ENCODE results near the gene CCDC40. TPM values are rescaled to one million over a fixed set of nuclear protein-coding genes. Genes with fewer than 3 reads are reported as not detected.

CCDC40 gene
- polyA plus RNA-seq, 3 donors: 12.1 to 21.6 (median 13.8) TPM

GRCh38 chr17:80012765-80013741, 23.4 kb upstream of the CCDC40 start:
- DNase-seq (ENCODE audit: extremely low read depth in 1 of 11, low read depth in 9 of 11, low spot score in 4 of 11): no peak

- no peak for DNase-seq (ENCODE audit: extremely low read depth in 1 of 11, low read depth in 9 of 11, low spot score in 4 of 11)
These were observed 19.0 kb upstream of the CCDC40 start for GRCh38 chr17:80017226-80018010.

GRCh38 chr17:80018917-80019651, 17.4 kb upstream of the CCDC40 start:
- DNase-seq (ENCODE audit: extremely low read depth in 1 of 11, low read depth in 9 of 11, low spot score in 4 of 11): no peak

DNA sequence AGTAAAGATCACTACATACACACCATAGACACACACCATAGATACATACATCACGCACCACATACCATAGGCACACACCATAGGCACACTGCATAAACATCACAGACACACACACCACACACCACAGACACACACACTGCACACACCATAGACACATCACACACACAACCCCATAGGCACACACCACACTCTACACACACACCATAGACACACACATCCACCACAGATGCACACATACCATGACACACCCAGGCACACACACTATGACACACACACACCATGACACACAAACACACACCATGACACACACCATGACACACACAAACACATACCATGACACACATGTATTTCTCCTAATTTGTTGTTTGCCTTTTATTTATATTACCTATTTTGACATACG, 14.8 kb upstream of the CCDC40 start:
- DNase-seq (ENCODE audit: extremely low read depth in 1 of 11, low read depth in 9 of 11, low spot score in 4 of 11): no peak

GRCh38 chr17:80023481-80024205, 12.8 kb upstream of the CCDC40 start:
- peak in 1 of 11 donors; percentile 24 for DNase-seq (ENCODE audit: extremely low read depth in 1 of 11, low read depth in 9 of 11, low spot score in 4 of 11)

GRCh38 chr17:80024206-80024972, 12.1 kb upstream of the CCDC40 start:
- DNase-seq (ENCODE audit: extremely low read depth in 1 of 11, low read depth in 9 of 11, low spot score in 4 of 11): no peak

DNA sequence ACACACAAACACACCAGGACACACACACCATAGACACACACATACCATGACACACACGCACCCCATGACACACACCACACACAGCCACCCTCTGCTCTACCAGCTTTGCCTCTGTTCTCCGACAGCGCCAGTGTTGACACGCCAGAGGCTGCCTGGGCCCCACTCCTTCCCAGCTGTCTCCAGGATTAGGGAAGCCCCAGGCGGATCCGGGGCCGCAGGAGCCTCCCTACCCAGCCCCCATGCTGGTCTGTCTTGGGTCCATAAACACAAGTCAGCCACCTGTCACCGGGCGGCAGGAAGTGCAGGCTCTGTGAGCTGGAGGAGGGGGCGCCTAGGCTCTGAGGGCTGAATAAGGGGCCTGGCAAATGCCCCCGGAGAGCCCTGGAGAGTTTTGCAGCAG, 11.3 kb upstream of the CCDC40 start:
- DNase-seq (ENCODE audit: extremely low read depth in 1 of 11, low read depth in 9 of 11, low spot score in 4 of 11): peak in 1 of 11 donors; percentile 25

- DNase-seq (ENCODE audit: extremely low read depth in 1 of 11, low read depth in 9 of 11, low spot score in 4 of 11): no peak
These were observed 10.6 kb upstream of the CCDC40 start for GRCh38 chr17:80025796-80026195.

DNA sequence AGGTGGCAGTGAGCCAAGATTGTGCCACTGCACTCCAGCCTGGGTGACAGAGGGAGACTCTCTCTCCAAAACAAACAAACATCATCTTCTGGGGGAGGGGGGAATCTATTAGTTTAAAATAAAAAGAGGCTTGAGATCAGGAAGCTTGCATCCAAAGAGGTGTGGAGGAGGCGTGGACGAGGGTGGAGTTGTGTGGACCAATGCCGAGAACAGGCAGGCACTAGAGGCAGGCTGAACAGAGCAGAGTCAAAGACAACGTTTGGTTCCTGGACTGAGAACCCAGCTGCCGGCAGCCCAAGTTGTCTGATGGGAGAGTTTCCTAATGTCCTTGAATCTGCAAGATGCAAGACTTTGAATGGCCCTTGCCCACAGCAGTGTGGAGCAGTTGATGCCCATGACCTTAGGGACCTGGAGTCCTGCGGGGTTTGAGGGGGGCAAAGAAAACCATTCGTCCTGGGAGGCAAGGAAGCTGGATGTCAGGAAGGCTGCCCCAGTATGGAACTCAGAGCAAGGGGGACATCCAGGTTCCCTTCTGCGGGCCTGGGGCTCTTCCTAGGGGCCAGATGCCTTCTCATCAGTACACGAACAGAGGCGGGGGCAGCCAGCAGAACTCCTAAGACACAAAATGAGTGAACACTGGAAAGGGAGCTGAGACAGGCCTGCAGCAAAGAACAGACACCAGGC, 9.9 kb upstream of the CCDC40 start:
- DNase-seq (ENCODE audit: extremely low read depth in 1 of 11, low read depth in 9 of 11, low spot score in 4 of 11): no peak

DNA sequence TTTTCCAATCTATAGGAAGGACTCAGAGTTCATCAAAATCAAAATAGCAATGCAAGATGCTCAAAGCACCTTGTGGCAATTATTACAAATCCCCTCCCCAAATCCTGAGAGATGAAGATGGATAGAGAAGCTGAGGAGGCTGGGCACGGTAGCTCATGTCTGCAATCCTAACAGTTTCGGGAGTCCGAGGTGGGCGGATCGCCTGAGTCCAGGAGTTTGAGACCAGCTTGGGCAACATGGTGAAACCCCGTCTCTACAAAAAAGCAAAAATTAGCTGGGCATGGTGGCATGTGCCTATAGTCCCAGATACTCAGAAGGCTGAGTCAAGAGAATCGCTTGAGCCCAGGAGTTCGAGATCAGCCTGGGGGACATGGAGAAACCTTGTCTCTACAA, 9.4 kb upstream of the CCDC40 start:
- no peak for DNase-seq (ENCODE audit: extremely low read depth in 1 of 11, low read depth in 9 of 11, low spot score in 4 of 11)

GRCh38 chr17:80028030-80028429, 8.4 kb upstream of the CCDC40 start:
- DNase-seq (ENCODE audit: extremely low read depth in 1 of 11, low read depth in 9 of 11, low spot score in 4 of 11): no peak

GRCh38 chr17:80029258-80029974, 7.0 kb upstream of the CCDC40 start:
- peak in 2 of 11 donors; percentile 27 to 32 for DNase-seq (ENCODE audit: extremely low read depth in 1 of 11, low read depth in 9 of 11, low spot score in 4 of 11)

DNA sequence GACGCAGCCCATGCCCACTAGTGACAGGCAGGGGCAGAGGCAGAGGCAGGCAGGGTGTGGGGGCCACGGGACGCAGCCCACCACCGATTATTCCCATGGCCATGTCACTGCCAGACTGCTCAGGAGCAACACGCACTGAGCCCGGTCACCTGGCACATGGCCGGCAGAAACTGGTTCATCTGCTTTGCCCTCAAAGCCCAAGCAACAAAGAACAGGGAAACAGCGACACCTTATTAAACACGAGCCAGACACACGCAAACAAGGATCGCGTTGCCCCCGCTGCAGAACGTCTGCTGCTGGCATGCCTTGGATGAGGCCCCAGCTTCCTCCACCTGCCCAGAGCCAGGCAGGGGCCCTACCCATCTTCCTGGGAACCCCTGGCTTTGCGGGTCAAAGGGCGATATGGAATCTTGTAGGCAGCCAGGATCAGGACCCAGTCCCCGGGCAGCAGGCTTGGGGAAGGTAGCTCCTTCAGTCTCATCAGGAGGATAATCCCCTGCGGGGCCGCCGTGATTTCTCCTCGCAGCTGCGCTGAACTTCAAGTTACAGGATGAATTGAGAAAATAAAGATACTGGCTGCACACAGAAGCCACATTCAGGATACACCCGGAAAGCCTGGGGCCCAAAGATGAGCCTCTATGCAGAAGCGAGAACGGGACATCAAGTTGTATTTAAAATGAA, 5.6 kb upstream of the CCDC40 start:
- peak in 5 of 11 donors; percentile 42 to 59 (median 51) for DNase-seq (ENCODE audit: extremely low read depth in 1 of 11, low read depth in 9 of 11, low spot score in 4 of 11)

- no peak for DNase-seq (ENCODE audit: extremely low read depth in 1 of 11, low read depth in 9 of 11, low spot score in 4 of 11)
These were observed 4.6 kb upstream of the CCDC40 start for GRCh38 chr17:80031691-80032430.

GRCh38 chr17:80032614-80033171, 3.7 kb upstream of the CCDC40 start:
- DNase-seq (ENCODE audit: extremely low read depth in 1 of 11, low read depth in 9 of 11, low spot score in 4 of 11): no peak
